Gastroesophageal sphincter (tissue), 4 donors: ENCODE data around the gene IFI44. TPM values are rescaled to one million over a fixed set of nuclear protein-coding genes. Genes with fewer than 3 reads are reported as not detected.

ENCODE experiments used
- ATAC-seq: fragments of 150-250 bp; one replicate; pipeline ENCODE4 v1.9.1; 2016; ENCODE audit warnings: mild to moderate bottlenecking, moderate library complexity
- H3K27ac ChIP-seq, 4 donors: fragments of 200-600 bp; sonication (generic) in 3 of 4; 1 replicate in 3 of 4; 2 replicates in 1 of 4; pipeline ENCODE4 v1.5.1; 2016 to 2019
- H3K27me3 ChIP-seq: fragments of 200-600 bp; sonication (generic); one replicate; pipeline ENCODE4 v1.5.1; 2019
- H3K36me3 ChIP-seq, 2 donors: fragments of 200-600 bp; sonication (generic); one replicate each; pipeline ENCODE4 v1.5.1; 2019; ENCODE audit warnings: control low read depth in 1 of 2
- H3K4me1 ChIP-seq, 3 donors: fragments of 200-600 bp; sonication (generic); 1 replicate in 2 of 3; 2 replicates in 1 of 3; pipeline ENCODE4 v1.5.1; 2016 to 2019; ENCODE audit warnings: control low read depth in 2 of 3
- H3K4me3 ChIP-seq, 2 donors: fragments of 200-600 bp; sonication (generic); one replicate each; pipeline ENCODE4 v1.5.1; 2019; ENCODE audit warnings: mild to moderate bottlenecking in 1 of 2, moderate library complexity in 1 of 2
- H3K9me3 ChIP-seq, 3 donors: fragments of 200-600 bp; sonication (generic); one replicate each; pipeline ENCODE4 v1.5.1; 2017 to 2019; ENCODE audit warnings: control low read depth in 2 of 3
- EP300 ChIP-seq: sonication (generic); formaldehyde crosslinking; IDR thresholded peaks from one replicate; pipeline ENCODE4 v1.6.1; 2017; ENCODE audit warnings: antibody characterized with exemption, mild to moderate bottlenecking
- POLR2A ChIP-seq, 2 donors: fragments of 450-650 bp; IDR thresholded peaks; one replicate each; pipeline ENCODE4 v1.6.1; 2017; ENCODE audit warnings: antibody characterized with exemption in 2 of 2, mild to moderate bottlenecking in 2 of 2, moderate library complexity in 1 of 2
- POLR2AphosphoS5 ChIP-seq: sonication (generic); formaldehyde crosslinking; IDR thresholded peaks from one replicate; pipeline ENCODE4 v1.6.1; 2017; ENCODE audit warnings: antibody characterized with exemption
- WGBS, 2 donors: methylation state at CpG; one replicate each; pipeline ENCODE4 v1.1.5; 2018; ENCODE audit warnings: low coverage in 1 of 2; 5-methylcytosine and 5-hydroxymethylcytosine counted together
- total RNA-seq, 4 donors: library from RNA; depleted of rRNA; stranded (reverse); fragments of >200 nt; gene quantifications; one replicate each; pipeline ENCODE4 v1.1.0, GENCODE V29; 2016
- TF ChIP-seq, protein P1 (sequence below), 4 experiments: fragments of 200-600 bp in 2 of 4; fragments of 450-650 bp in 2 of 4; sonication (generic) in 1 of 4; IDR thresholded peaks; one replicate each; pipeline ENCODE4 v1.5.1; 2017 to 2019; ENCODE audit warnings: antibody characterized with exemption in 4 of 4, mild to moderate bottlenecking in 2 of 4, moderate library complexity in 2 of 4

IFI44 gene
- total RNA-seq, 4 donors from 2014 or later, result 10.2 to 16.4 (median 11.4) TPM

- peaks cover 0 to 6% (median 0%) of the 10 kb centered on the region in 3 donors for H3K4me1 ChIP-seq
- H3K36me3 ChIP-seq, result no peaks in the 10 kb centered on the region
- H3K9me3 ChIP-seq, result no peaks in the 10 kb centered on the region
- H3K27me3 ChIP-seq, result no peaks in the 10 kb centered on the region
- no peak overlapping the region for H3K4me3 ChIP-seq
- no peak overlapping the region for H3K27ac ChIP-seq
- ATAC-seq, result no peak
- 76 to 78% methylated on average over 2 of the region's 2 CpGs for WGBS, 2 donors
- TF ChIP-seq, protein P1, sequence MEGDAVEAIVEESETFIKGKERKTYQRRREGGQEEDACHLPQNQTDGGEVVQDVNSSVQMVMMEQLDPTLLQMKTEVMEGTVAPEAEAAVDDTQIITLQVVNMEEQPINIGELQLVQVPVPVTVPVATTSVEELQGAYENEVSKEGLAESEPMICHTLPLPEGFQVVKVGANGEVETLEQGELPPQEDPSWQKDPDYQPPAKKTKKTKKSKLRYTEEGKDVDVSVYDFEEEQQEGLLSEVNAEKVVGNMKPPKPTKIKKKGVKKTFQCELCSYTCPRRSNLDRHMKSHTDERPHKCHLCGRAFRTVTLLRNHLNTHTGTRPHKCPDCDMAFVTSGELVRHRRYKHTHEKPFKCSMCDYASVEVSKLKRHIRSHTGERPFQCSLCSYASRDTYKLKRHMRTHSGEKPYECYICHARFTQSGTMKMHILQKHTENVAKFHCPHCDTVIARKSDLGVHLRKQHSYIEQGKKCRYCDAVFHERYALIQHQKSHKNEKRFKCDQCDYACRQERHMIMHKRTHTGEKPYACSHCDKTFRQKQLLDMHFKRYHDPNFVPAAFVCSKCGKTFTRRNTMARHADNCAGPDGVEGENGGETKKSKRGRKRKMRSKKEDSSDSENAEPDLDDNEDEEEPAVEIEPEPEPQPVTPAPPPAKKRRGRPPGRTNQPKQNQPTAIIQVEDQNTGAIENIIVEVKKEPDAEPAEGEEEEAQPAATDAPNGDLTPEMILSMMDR (IDR thresholded peaks at IDR 0.05), result no peak
- no peak for TF ChIP-seq POLR2AphosphoS5
Observed at GRCh38 chr1:78630600-78630999, 19.0 kb upstream of the IFI44 start.

- H3K27ac ChIP-seq, result no peak overlapping the region
- H3K9me3 ChIP-seq, result no peaks in the 10 kb centered on the region
- H3K36me3 ChIP-seq, result no peaks in the 10 kb centered on the region
- no peak for ATAC-seq
- TF ChIP-seq POLR2AphosphoS5, result no peak
- TF ChIP-seq EP300, result no peak
- TF ChIP-seq POLR2A (IDR thresholded peaks at IDR 0.05), result no peak
- TF ChIP-seq, protein P1 (IDR thresholded peaks at IDR 0.05), result no peak
- no peak overlapping the region for H3K4me3 ChIP-seq
- no peaks in the 10 kb centered on the region for H3K4me1 ChIP-seq
- WGBS, 2 donors, result no CpG with 5 or more reads among the region's 4 CpGs
- H3K27me3 ChIP-seq, result no peaks in the 10 kb centered on the region
Observed at GRCh38 chr1:78633209-78633608, 16.4 kb upstream of the IFI44 start.

GRCh38 chr1:78640462-78640861 lies 9.2 kb upstream of the IFI44 start:
- H3K36me3 ChIP-seq, result peaks cover 0 to 27% of the 10 kb centered on the region in 2 donors
- WGBS, 2 donors, result 88 to 90% methylated on average over 1 of the region's 1 CpG
- H3K27me3 ChIP-seq, result no peaks in the 10 kb centered on the region
- H3K27ac ChIP-seq, result no peak overlapping the region
- peaks cover 0 to 5% (median 0%) of the 10 kb centered on the region in 3 donors for H3K9me3 ChIP-seq
- no peaks in the 10 kb centered on the region for H3K4me1 ChIP-seq
- no peak for TF ChIP-seq EP300
- TF ChIP-seq, protein P1 (IDR thresholded peaks at IDR 0.05), result no peak
- no peak for TF ChIP-seq POLR2A (IDR thresholded peaks at IDR 0.05)
- no peak for TF ChIP-seq POLR2AphosphoS5
- ATAC-seq, result no peak
- H3K4me3 ChIP-seq, result no peak overlapping the region

DNA sequence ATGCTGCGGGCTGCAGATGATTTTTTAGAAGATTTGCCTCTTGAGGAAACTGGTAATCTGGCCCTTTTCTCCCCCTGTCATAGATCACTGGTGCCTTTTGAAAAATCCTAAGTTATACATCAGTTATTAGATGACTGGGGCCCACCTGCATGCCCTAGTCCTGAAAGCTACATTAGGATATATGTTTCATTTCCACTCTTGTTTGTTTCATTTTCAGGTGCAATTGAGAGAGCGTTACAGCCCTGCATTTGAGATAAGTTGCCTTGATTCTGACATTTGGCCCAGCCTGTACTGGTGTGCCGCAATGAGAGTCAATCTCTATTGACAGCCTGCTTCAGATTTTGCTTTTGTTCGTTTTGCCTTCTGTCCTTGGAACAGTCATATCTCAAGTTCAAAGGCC lies 8.1 kb upstream of the IFI44 start:
- H3K4me1 ChIP-seq, result no peaks in the 10 kb centered on the region
- peaks cover 0 to 27% of the 10 kb centered on the region in 2 donors for H3K36me3 ChIP-seq
- TF ChIP-seq EP300 (no peak), POLR2A (IDR thresholded peaks at IDR 0.05) (no peak), POLR2AphosphoS5 (no peak)
- TF ChIP-seq, protein P1 (IDR thresholded peaks at IDR 0.05), result no peak
- 92 to 100% methylated on average over 2 to 4 of the region's 4 CpGs for WGBS, 2 donors
- H3K9me3 ChIP-seq, result peaks cover 0 to 5% (median 0%) of the 10 kb centered on the region in 3 donors
- no peaks in the 10 kb centered on the region for H3K27me3 ChIP-seq
- H3K4me3 ChIP-seq, result no peak overlapping the region
- H3K27ac ChIP-seq, result no peak overlapping the region
- no peak for ATAC-seq

GRCh38 chr1:78645723-78646122 lies 3.9 kb upstream of the IFI44 start:
- ATAC-seq, result peak; percentile 30
- Histone ChIP-seq H3K27ac (no peak overlapping the region), H3K4me1 (peaks cover 0 to 17% (median 2%) of the 10 kb centered on the region in 3 donors), H3K9me3 (peaks cover 0 to 5% (median 0%) of the 10 kb centered on the region in 3 donors), H3K4me3 (no peak overlapping the region), H3K36me3 (peaks cover 0 to 22% of the 10 kb centered on the region in 2 donors), H3K27me3 (no peaks in the 10 kb centered on the region)
- TF ChIP-seq, protein P1 (IDR thresholded peaks at IDR 0.05), result no peak
- WGBS, 2 donors, result 70% methylated on average over 1 of the region's 1 CpG
